Hypothalamus (tissue), 51 donors: ENCODE measurements around the gene SUN2.

Experiments
- DNase-seq, 51 donors: peaks; one replicate each; lab custom pipeline; 2025; lab: John Stamatoyannopoulos, UW

The SUN2 gene

GRCh38 chr22:38721551-38721950, 34.2 kb downstream of the SUN2 start:
- DNase-seq, result no peak

GRCh38 chr22:38720350-38720749, 35.4 kb downstream of the SUN2 start:
- no peak for DNase-seq

DNA sequence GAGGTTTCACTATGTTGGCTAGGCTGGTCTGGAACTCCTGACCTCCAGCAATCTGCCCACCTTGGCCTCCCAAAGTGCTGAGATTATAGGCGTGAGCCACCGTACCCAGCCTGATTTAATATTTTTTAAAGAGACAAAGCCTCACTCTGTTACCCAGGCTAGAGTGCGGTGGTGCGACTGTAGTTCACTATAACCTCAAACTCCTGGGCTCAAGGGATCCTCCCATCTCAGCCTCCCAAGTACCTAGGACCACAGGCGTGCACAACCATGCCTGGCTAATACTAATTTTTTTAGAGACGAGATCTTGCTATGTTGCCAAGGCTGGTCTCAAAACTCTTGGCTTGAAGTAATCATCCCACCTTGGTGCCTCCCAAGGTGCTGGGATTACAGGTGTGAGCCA, 36.6 kb downstream of the SUN2 start:
- no peak for DNase-seq

DNA sequence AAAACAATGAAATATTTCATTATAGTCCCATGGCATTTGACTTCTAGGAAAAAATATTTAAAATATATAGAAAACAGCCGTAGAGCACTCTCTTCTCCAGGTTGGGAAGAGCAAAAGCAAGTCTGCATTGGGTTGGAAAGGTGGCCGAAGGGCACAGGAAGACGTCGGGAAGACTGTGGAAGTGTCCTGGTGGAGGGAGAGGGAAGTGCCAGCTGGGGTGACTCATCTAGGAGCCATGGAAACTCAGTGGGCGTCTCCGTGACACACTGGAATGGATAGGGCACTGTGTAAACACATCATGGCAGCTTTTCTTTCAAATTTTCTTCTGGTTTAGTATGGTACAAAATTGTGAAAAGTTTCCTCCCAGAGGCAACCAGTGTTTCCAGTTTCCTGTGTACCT, 37.4 kb downstream of the SUN2 start:
- peak in 19 of 51 donors; percentile 15 to 77 (median 30) for DNase-seq

DNA sequence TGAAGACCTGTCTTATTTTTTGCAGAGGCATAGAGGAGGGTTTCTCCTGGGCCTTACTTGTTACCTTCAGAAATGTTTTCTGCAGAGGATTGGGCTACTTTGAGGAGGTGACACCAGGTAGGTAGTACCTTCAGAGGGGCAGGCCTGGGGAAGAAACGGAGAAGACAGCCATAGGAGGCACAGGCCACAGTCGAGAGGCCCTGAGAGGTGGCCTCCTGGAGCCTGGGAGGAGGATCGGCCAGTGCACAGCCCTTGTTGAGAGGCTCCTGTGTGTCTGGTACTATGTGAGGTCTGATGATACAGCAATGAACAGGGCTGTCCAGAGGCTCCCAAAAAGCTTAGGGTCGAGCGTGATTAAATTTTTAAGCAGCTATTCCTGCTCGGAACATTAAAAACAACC, 38.6 kb downstream of the SUN2 start:
- no peak for DNase-seq

- DNase-seq, result no peak
Measured at GRCh38 chr22:38716826-38717225, 39.0 kb downstream of the SUN2 start.

DNA sequence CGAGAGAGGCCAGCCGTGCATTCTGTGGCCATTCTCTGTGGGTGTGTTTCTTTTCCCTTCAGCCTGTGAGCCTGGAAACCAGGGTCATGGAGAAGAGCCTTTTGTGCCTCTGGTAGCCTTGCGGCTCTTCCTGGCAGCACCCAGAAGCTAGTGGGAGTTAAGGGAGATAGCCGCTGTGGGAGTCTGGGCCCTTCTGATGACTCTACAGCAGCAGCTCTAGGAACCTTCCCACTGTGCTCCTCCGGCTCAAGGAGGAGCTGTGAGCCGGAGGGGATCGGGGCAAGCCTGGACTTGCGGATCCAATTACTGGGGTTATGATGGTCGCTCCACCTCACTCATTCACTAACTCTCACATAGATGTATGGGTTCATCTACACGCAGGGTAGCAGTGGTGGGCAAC, 39.5 kb downstream of the SUN2 start:
- DNase-seq, result no peak

DNA sequence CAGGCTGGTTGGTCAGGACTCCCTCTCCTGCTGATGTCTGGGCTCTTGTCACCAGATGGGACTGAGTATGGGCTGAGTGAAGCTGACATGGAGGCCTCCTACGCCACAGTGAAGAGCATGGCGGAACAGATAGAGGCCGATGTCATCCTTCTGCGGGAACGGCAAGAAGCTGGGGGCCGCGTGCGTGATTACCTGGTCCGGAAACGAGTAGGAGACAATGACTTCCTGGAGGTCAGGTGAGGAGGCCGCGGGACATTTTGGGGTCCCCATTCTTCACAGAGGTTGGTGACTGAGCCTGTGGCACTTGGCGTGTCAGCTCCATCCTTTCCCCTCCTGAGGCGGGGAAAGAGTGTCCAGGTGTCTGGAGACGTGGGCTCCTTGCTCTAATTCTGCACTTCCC, 39.9 kb downstream of the SUN2 start:
- no peak for DNase-seq

GRCh38 chr22:38715176-38715764, 40.5 kb downstream of the SUN2 start:
- peak in 1 of 51 donors; percentile 24 for DNase-seq

- DNase-seq, result peak in 1 of 51 donors; percentile 18
Measured at GRCh38 chr22:38713921-38714320, 41.9 kb downstream of the SUN2 start.

GRCh38 chr22:38712486-38713207, 43.2 kb downstream of the SUN2 start:
- DNase-seq, result no peak

- DNase-seq, result no peak
Measured at GRCh38 chr22:38710866-38711265, 44.9 kb downstream of the SUN2 start.

GRCh38 chr22:38710351-38710750, 45.4 kb downstream of the SUN2 start:
- DNase-seq, result no peak

DNA sequence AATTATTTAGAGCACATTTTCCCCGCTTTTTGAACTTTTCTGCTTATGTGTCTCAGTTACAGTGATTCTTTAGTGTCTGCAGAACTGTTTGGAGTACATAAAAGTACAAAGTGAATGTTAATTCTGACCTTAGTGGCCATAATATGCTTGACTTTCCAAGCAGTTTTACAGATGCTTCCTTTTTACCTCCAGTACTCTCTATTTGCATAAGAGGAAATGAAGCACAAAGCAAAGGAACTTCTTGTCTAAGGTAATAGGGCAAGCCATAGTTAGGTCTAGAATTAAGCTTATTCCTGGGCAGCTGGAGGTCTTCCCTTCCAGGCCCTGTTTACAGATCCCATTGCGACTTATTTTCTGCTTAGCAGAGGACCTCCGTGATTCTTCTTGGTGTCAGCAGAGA, 46.5 kb downstream of the SUN2 start:
- no peak for DNase-seq

GRCh38 chr22:38707984-38708383, 47.8 kb downstream of the SUN2 start:
- DNase-seq, result no peak

DNA sequence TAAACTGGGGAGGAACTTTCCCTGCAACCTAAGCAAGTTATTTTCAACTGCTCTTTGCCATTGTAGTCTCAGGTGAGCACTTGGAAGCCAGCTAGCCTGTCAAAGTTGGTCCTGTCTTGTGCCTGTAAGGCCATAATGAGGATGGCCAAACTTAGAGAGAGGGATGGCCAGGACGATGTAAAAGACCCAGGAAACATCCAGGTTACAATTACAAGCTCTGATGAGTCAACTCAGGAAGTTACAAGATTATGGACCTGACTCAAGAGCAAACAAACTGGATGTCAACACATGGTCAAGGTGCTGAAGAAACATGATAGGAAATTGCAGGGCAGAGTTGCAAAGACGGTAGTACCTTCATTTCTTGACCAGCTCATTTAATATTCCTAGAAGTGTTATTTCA, 48.5 kb downstream of the SUN2 start:
- no peak for DNase-seq

DNA sequence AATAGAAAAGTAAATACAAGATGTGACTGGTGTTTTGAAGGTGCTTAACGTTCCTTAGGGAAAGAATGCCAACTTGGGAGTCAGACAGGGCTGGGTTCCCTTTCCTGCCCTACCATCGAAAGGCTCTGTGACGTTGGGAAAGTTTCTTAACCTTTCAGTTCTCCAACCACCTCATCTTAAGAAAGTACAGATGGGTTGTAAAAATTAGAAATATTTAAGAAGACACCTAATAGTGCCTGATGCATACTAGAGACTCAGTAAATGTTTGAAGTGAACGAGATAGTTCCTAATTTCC, 49.0 kb downstream of the SUN2 start:
- no peak for DNase-seq

GRCh38 chr22:38706101-38706900, 49.5 kb downstream of the SUN2 start:
- peak in 33 of 51 donors; percentile 26 to 77 (median 60) for DNase-seq

GRCh38 chr22:38705235-38706100, 50.3 kb downstream of the SUN2 start, which contains the start of gene GTPBP1:
Gene GTPBP1, plus strand, starts transcription at chr22:38705944. Its CDS starts 12 bp downstream, at chr22:38705956.
- DNase-seq, result peak; percentile 61 to 100 (median 99)

DNA sequence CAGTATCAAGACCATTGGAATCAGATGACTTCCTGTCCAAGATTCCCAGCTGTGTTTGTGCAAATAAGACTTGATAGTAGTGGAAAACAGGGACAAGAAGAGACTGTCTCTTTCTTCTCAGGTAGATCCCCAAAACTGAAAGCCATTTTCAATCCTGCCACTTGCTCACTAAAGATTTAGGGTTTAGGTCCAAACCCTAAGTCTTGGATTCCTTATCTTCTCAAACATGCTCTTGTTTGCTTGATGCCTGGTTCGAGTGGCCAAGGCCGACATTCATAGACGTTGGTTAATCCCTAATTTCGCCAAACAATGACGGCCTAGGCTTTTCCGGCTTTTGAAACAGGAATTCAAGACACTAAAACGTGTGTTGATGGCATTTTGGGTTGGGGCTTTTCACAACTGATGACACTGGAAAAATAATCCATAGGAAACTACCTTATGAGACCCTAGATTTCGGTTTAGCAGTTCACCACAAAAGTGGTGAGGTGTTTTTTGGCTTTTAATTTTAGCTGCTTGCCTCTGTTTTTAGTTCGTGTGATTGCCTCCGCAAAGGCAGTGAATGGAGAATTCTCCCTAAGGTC, 51.1 kb downstream of the SUN2 start:
- no peak for DNase-seq
